ENCODE data around the gene USF2.
A peak's percentile ranks its signal among the peaks of the same experiment; 100 is the strongest.

The USF2 gene

GRCh38 chr19:35264268-35265125, 4.3 kb upstream of the USF2 start:
- no peak for DNase-seq

DNA sequence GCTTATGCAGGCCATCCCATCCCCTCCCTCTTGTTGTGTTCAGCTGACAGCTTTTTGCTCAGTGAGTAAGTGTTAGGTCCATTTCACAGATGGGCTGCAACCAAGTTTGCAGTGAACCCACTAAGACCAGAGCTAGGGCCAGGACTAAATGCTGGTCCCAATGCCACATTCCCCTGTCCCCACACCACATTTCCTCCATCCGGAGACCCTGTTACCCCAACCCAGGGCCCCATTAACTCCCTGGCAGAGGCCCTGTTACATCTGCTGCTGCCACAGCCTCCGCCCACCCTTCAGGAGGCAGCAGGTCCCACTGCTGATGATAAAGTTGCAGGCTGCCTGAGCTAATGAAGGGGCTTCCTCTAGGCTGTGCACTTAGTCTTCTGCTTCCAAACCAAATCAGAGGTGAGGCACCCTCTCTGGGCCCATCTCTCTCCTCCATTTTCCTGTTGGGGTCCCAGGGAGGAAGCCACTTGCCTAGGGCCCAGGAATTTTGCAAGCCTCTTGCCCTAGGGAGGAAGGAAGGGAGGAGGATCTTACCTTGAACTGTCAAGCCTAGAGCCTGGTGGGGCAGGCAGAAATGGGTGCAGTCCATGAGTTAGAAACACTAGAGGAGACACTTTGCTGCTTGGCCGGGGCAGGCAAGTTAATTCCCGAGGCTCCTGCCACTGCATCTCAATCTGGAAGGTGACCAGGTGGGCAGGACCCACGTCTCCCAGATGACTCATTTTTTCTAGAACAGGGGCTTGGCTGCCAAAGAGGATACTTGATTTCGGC, 3.4 kb upstream of the USF2 start:
- DNase-seq: no peak

GRCh38 chr19:35265900-35266519, 2.8 kb upstream of the USF2 start:
- no peak for DNase-seq

DNA sequence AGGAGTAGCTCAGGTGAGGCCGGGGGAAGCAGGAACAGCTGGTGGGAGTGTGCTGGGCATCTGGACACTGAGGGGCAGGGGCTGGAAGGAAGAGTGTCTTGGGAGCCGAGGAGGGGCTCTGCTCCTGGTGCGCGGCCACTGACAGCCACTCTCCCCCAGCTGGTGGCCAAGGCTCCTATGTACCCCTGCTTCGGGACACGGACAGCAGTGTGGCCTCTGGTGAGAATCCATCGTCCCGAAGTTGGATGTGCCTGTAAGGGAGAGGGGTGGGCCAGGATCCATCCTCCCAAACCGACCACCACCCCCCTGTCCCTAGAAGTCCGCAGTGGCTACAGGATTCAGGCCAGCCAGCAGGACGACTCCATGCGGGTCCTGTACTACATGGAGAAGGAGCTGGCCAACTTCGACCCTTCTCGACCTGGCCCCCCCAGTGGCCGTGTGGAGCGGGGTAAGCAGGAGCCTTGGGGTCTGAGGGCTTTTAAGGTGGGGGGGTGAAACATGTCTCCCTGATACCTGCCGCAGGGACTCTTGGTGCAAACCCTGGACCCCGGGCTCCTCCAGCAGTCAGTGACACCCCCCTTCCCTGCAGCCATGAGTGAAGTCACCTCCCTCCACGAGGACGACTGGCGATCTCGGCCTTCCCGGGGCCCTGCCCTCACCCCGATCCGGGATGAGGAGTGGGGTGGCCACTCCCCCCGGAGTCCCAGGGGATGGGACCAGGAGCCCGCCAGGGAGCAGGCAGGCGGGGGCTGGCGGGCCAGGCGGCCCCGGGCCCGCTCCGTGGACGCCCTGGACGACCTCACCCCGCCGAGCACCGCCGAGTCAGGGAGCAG, 2.0 kb upstream of the USF2 start:
- DNase-seq: no peak

DNA sequence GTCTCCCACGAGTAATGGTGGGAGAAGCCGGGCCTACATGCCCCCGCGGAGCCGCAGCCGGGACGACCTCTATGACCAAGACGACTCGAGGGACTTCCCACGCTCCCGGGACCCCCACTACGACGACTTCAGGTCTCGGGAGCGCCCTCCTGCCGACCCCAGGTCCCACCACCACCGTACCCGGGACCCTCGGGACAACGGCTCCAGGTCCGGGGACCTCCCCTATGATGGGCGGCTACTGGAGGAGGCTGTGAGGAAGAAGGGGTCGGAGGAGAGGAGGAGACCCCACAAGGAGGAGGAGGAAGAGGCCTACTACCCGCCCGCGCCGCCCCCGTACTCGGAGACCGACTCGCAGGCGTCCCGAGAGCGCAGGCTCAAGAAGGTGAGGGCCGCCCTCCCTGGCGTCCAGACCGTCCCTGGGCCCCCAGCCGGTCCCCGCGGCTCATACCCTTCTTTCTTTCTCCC, 1.4 kb upstream of the USF2 start:
- DNase-seq: peak in 23 of 56 donors; percentile 29 to 74 (median 51)

GRCh38 chr19:35267818-35268535, 785 bp upstream of the USF2 start:
- DNase-seq: peak in 46 of 56 donors; percentile 27 to 80 (median 60)

DNA sequence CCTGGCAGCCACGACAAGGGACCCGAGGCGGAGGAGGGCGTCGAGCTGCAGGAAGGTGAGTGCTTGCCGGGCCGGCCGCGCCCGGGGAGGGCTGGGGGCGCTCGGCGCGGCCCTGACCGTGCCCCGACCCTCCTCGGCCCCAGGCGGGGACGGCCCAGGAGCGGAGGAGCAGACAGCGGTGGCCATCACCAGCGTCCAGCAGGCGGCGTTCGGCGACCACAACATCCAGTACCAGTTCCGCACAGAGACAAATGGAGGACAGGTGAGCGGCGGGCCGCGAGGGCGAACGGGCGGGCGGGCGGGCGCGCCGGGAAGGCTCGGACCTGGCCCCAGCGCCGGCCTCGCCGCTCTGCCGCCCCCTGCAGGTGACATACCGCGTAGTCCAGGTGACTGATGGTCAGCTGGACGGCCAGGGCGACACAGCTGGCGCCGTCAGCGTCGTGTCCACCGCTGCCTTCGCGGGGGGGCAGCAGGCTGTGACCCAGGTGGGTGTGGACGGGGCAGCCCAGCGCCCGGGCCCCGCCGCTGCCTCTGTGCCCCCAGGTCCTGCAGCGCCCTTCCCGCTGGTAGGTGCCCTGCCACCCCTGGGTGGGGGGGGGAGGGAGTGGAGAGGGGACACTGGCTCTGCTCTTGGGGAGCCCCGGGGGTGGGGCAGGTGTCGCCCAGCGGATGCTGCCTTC, 816 bp downstream of the USF2 start:
- DNase-seq: peak in 53 of 56 donors; percentile 23 to 91 (median 73)

DNA sequence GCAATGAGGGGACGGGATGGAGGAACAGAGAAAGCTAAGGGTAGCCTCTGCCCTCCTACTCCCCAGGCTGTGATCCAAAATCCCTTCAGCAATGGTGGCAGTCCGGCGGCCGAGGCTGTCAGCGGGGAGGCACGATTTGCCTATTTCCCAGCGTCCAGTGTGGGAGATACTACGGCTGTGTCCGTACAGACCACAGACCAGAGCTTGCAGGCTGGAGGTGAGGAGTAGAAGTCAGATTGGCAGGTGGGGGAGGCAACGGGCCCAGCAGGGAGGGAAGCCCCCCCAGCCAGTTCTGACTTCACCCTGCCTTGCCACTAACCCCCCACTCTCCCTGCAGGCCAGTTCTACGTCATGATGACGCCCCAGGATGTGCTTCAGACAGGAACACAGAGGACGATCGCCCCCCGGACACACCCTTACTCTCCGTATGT, 1.6 kb downstream of the USF2 start:
- no peak for DNase-seq

DNA sequence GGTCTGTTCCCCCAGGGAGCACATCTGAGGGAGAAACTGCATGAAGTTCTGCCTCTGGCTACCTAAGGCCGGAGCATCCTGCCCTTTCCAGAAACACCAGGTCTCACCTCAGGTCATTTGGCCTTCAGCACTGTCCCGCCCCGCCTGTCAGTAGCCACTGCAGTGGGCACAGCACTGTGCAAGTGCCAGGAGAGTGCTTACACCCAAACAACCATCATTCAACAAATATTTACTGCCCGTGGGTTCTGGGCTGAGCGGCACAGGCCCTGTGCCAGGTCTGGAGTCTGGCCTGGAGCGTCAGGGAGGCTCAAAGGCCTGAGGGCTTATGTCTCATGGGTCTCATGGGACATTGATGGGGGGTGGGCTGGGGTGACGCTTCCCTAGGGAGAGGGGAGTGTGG, 2.8 kb downstream of the USF2 start:
- no peak for DNase-seq

GRCh38 chr19:35272122-35272719, 3.5 kb downstream of the USF2 start:
- peak in 7 of 56 donors; percentile 12 to 41 (median 24) for DNase-seq

GRCh38 chr19:35272954-35273649, 4.3 kb downstream of the USF2 start:
- no peak for DNase-seq

DNA sequence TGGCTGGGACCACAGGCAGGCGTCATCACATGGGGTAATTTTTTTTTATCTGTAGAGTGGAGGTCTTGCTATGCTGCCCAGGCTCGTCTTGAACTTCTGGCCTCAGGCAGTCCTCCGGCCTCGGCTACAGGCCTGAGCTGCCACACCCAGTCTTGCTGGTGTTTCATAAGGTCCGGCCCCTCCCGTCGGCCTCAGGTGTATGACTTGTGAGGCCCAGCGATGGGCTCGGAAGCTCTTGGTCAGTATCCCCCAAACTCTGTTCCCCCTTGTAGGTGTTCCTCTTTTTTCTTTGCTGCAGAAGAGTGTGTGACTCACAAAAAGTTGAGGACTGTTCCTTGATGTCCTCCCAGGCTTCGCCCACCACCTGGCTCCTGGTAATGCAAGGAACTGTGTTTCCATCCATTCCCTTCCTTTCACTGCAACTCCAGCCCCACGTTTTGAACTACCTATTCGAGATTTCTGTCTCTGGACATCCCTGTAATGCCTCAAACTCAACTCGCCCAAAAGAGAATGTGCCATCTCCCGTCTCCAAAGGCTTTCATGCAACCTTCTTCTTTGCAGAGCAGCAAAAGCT, 5.0 kb downstream of the USF2 start:
- no peak for DNase-seq

- no peak for DNase-seq
Observed at GRCh38 chr19:35274323-35274722, 5.6 kb downstream of the USF2 start.

- DNase-seq: no peak
Observed at GRCh38 chr19:35276706-35277281, 8.0 kb downstream of the USF2 start.

- DNase-seq: no peak
Observed at GRCh38 chr19:35278578-35279284, 10.0 kb downstream of the USF2 start.

- no peak for DNase-seq
Observed at GRCh38 chr19:35279374-35279773, 10.6 kb downstream of the USF2 start.
